Gastroesophageal sphincter (tissue), 3 donors: ENCODE data around the gene CRISP1.

ENCODE experiments used
- EP300 ChIP-seq: sonication (generic); formaldehyde crosslinking; IDR thresholded peaks from one replicate; pipeline ENCODE4 v1.6.1; 2017; ENCODE audit warnings: antibody characterized with exemption, mild to moderate bottlenecking
- POLR2A ChIP-seq, 2 donors: fragments of 450-650 bp; IDR thresholded peaks; one replicate each; pipeline ENCODE4 v1.6.1; 2017; ENCODE audit warnings: antibody characterized with exemption in 2 of 2, mild to moderate bottlenecking in 2 of 2, moderate library complexity in 1 of 2
- POLR2AphosphoS5 ChIP-seq: sonication (generic); formaldehyde crosslinking; IDR thresholded peaks from one replicate; pipeline ENCODE4 v1.6.1; 2017; ENCODE audit warnings: antibody characterized with exemption
- TF ChIP-seq, protein P1 (sequence below), 4 experiments: fragments of 200-600 bp in 2 of 4; fragments of 450-650 bp in 2 of 4; sonication (generic) in 1 of 4; IDR thresholded peaks; one replicate each; pipeline ENCODE4 v1.5.1; 2017 to 2019; ENCODE audit warnings: antibody characterized with exemption in 4 of 4, mild to moderate bottlenecking in 2 of 4, moderate library complexity in 2 of 4

DNA sequence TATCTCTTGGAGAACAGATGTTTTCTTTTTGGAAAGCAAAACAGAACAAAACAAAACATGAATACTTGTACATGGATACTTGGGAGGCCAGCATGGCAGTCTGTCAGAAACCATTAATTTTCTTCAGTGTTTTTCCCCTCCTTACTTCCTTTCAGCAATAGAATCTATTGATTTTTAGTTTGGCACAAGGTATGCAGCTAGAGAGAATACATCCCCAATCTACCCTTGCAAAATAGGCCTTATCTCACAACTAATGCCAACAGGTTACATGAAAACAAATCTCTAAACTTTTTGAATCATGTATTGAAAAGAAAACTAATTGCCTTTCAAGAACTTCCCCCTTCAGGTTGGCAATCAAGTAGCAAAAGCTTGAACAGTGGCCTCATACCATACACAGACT lies 82.1 kb downstream of the CRISP1 start:
- TF ChIP-seq, protein P1, sequence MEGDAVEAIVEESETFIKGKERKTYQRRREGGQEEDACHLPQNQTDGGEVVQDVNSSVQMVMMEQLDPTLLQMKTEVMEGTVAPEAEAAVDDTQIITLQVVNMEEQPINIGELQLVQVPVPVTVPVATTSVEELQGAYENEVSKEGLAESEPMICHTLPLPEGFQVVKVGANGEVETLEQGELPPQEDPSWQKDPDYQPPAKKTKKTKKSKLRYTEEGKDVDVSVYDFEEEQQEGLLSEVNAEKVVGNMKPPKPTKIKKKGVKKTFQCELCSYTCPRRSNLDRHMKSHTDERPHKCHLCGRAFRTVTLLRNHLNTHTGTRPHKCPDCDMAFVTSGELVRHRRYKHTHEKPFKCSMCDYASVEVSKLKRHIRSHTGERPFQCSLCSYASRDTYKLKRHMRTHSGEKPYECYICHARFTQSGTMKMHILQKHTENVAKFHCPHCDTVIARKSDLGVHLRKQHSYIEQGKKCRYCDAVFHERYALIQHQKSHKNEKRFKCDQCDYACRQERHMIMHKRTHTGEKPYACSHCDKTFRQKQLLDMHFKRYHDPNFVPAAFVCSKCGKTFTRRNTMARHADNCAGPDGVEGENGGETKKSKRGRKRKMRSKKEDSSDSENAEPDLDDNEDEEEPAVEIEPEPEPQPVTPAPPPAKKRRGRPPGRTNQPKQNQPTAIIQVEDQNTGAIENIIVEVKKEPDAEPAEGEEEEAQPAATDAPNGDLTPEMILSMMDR (IDR thresholded peaks at IDR 0.05): no peak
- no peak for TF ChIP-seq POLR2A (IDR thresholded peaks at IDR 0.05)
- no peak for TF ChIP-seq EP300
- no peak for TF ChIP-seq POLR2AphosphoS5
